Lung microvascular endothelial cell (primary cell): ENCODE measurements around the gene MAIP1. TPM values are rescaled to one million over a fixed set of nuclear protein-coding genes. Genes with fewer than 3 reads are reported as not detected.
A peak's percentile ranks its signal among the peaks of the same experiment; 100 is the strongest.

Experiments
- DNase-seq, 2 donors: peaks; one replicate each; pipeline versions ENCODE4 v3.0.0 to v3.0.0-alpha.2; 2010; ENCODE audit warnings: low read depth in 2 of 2
- total RNA-seq: library from RNA; depleted of rRNA; stranded (reverse); fragments of >200 nt; gene quantifications from 2 replicates; pipeline ENCODE4 v1.2.1, GENCODE V29; 2014

Gene MAIP1
- total RNA-seq, 1 donor from 2014 or later: 26.0 TPM

GRCh38 chr2:199946836-199947235, 8.5 kb upstream of the MAIP1 start:
- no peak for DNase-seq

DNA sequence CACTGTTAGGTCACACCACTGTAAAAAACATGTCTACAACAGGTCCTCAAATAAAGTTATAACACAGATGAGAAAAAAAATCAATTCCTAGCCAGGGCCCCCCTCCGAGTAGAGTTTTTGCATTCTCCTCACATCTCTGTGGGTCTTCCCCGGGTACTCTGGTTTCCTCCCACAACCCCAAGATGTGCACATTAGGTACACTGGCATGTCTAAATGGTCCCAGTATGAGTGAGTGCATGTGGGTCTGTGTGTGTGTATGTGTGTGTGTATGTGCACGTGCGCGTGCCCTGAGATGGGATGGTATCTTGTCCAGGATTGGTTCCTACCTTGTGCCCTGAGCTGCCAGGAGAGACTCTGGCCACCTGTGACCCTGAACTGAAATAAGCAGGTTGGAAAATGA, 5.0 kb upstream of the MAIP1 start:
- no peak for DNase-seq

DNA sequence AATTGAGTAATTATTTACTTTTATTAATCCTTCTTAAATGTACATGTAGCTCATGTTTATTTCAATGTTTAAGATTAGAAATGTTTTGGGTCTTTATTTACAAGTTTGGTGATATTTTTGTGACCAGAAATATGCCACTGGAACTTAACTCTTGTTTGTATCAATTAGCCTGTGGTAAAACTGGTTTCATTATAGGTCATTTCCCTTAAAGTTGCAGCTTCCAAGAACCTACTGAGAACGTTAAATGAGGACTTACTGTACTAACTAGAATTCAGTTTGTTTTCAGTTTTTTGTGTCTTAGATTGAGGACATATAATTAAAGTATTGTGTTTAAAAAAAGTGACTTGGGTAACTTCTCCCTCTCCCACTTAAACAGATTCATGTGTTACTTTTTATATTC, 4.4 kb upstream of the MAIP1 start:
- no peak for DNase-seq

DNA sequence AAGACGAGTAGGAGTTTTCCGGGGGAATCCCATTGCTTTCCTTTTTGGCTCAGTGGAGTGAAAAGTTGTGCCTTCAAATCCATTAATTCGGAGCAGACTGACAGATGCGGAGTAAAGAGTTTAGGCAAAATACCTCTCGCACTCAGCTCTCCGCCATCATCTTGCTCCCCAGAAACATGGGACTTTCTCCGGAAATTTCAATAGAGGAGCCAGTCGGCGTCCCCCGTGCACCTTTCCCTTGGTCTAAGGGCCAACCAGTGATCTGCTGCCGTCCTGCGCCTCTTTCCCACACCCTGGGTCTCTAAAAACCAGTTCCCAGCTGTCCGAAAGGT, 409 bp upstream of the MAIP1 start:
- peak in 1 of 2 donors; percentile 56 for DNase-seq

DNA sequence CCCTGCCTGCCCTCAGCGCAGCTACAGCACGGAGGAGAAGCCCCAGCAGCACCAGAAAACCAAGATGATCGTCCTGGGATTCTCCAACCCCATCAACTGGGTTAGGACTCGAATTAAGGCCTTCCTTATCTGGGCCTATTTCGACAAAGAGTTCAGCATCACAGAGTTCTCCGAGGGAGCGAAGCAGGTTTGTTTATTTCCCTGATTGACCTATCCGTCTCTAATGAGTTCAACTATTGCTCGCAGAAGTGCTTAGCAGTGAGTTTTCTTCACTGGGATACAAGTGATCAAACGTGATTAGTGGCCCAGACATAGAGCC, 639 bp downstream of the MAIP1 start:
- DNase-seq: peak in 1 of 2 donors; percentile 4

DNA sequence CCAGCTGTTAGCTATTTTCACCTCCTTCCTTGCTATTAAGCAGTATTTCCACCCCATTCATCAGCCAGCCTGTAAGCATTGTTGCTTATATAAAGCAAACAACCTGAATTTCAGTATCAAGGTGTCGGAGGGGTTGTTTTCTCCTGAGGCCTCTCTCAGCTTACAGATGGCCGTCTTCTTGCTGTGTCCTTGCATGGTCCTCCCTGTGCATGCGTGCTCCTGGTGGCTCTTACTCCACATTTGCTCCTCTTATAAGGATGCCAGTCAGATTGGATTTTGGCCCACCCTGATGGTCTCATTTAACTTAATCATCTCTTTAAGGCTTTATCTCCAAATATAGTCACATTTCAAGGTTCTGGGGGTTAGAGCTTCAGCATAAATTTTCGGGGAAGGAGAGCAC, 2.6 kb downstream of the MAIP1 start:
- no peak for DNase-seq

DNA sequence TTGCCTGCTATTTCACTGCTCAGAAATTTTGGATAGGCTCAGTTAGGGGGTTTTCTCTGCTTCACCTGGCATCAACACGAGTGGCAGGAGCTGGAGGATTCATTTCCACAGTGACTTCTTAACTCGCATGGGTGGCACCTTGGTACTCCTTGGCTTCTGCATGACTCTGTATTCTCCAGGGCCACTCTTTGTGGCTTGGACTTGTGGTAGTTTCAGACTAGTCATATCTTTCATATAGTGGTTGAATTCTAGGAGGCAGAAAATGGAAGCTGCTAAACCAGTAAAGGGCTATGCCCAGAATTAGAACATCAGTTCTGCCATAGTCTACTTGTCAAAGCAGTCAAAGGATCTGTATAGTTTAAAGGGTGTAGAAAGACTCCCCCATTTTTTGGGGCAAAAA, 6.8 kb downstream of the MAIP1 start:
- DNase-seq: no peak

DNA sequence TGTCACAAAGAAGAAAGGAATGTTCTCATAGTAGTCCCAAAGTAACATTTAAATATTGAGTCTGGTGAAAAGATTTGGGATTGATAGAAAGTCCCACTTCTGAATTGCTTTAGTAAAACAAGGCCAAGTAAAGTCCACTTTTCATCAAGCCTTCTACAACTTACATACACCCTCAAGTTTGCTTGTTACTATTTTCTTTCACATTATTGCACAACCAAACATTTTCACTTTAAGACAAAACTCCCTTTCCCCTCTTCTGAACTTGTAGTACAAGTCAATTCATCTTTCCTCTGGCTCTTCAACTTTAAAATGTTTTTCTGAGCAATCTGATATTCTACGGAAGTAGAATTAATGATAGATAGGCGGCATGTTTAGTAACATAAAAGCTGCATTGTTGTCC, 11.0 kb downstream of the MAIP1 start:
- DNase-seq: no peak

DNA sequence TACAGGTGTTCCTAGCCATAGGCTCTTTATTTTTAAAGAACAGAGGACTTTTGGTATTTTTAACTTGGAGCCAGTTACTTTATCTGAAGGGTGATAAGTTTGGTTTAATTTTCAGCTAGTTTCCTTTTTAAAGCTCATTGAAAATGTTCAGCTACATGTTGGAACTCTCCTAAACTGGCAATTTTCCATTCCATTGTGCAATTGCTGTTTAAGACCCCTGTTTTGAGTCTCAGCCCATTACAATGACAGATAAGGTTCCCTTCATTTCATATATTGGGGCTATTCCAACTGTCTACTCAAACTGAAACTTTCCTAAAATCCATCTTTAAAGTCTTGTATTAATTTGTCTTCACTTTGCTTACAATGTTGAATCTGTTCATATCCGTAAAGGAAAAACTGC, 11.6 kb downstream of the MAIP1 start:
- DNase-seq: no peak

DNA sequence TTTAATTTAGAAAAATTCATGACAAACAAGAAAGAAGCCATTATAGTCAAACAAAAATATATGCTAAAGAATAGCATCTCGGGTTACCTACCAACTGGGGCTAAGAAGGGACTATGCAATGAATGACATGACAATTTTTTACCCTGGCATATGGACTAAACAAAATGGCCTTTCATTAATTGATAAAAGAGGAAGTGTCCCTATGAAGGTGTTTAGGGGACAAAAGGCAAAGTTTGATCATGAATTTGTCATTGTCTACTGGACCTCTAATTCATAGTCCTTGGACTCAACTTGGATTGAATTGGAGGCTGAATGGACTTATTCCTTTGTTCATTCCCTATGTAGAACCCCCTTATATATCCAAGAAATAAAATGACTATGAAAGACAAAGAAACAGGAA, 12.7 kb downstream of the MAIP1 start:
- no peak for DNase-seq

- DNase-seq: no peak
These were observed 16.8 kb downstream of the MAIP1 start for GRCh38 chr2:199972088-199972626.

GRCh38 chr2:199973703-199974102, 18.3 kb downstream of the MAIP1 start:
- peak; percentile 61 to 65 for DNase-seq

DNA sequence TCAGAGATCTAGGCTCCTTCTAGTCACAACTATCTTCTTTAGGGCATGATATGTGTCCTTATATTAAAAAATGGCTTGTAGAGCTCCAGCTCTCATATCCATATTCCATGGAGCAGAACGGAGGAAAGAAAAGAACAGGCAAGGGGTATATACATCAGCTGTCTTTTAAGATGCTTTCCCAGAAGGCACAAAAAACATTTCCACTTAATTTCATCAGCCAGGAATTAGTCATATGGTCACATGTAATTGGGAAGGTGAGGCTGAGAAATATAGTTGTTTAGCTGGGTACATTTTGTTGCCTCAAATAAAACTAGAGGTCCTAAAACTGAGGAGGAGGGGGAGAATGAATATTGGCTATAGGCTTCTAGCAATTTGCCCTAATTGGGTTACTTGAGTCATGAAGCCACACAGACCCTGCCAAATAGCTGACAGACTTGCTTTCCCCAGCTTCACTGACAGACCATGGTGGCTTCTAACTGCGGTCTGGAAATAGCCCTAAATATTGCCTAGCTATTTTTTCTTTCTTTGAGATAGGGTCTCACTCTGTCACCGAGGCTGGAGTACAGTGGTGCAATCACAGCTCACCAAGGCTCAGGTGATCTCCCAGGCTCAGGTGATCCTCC, 20.0 kb downstream of the MAIP1 start:
- DNase-seq: no peak

- DNase-seq: peak in 1 of 2 donors; percentile 44
These were observed 22.6 kb downstream of the MAIP1 start for GRCh38 chr2:199977984-199978415.

DNA sequence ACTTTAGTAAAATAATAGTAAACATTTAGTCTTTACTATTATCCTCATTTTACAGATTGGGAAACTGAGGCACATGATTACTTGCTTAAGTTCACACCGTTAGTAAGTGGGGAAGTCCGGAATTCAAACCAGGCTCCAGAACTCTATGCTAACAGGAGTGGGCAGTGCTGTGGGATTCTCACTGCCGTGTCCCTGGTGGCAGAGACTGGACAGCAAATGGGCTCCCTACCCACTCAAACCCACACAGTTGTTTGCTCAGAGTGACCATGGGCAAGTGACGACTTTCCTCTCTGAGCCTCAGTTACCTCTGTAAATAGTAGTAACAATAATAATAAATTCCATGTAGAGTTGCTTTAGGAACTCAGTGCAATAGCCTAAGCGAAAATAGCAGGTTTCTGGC, 24.0 kb downstream of the MAIP1 start:
- peak; percentile 7 to 20 for DNase-seq

DNA sequence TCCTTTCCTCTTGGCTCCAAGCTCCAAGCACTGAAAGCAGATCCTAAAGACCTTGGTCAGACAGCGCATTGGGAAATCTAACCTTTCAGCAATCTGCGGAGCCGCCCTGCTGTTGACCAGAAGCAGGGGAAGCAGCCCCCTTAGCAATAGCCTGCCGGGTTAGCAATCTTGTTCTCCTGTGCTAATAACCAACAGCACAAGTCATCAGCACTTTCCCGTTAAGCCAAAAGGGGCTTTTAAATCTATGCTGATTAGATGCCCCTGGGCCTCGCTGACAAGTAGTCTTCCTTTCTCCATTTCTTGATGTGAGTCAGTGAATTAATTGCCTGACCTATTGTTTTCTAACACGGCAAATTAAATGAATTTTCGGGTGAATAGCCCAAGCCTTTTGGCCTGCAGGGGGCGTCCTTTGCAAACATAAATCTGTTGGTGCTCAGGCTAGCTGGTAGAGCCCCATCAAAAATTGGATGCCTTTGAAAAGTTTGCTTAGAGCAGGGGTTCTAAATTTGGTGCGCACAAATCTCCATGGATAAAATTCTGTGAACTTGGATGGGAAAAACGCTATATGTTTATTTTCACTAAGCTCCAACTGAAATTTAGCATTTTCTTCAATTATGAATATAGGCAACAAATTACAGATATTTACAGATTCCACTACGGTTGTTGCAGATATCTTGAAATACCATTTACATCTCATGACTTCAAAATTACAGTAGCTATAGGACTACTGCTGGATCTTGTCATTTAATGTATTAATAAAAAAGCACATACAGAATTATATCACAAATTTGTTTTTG, 24.6 kb downstream of the MAIP1 start:
- DNase-seq: peak; percentile 84 to 86

GRCh38 chr2:199982126-199982843, 26.9 kb downstream of the MAIP1 start:
- DNase-seq: no peak

- DNase-seq: no peak
These were observed 28.2 kb downstream of the MAIP1 start for GRCh38 chr2:199983534-199983933.

DNA sequence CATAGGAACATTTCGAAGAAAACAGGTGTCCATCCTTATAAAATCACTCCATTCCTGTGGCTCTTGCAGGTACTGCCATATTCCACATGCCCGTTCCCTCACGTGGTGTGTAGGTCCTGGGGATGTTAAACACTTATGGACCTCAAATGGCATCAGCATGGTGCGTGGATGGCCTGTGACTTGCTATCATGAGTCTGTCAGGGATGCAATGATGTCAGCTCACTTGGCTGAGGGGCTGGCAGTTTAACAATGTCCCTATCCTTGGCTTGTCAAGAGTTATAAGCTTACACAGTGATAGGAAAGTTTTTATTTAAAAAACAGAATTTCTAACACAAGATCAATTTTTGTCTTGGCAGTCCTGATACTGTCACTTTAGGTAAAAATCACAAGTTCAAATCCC, 28.8 kb downstream of the MAIP1 start:
- no peak for DNase-seq

DNA sequence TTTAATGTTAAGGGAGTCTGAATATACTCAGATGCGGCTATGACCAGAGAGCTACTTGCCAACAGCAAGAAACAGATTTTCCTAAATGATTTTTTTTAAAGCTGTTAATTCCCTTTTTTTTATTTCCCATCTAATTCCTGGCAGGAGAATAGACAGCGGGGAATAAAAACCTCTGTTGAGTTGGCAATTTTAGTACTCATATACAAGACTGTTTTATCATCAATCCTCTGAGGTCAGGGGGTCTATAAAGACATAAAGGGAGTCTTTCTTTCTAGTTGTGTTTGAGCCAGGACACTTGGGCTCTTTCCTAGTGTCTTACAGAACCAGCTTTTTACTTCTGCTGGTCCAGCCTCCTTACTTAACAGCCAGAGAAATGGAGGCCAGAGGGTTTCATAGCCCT, 29.4 kb downstream of the MAIP1 start:
- DNase-seq: no peak

GRCh38 chr2:199985625-199986207, 30.3 kb downstream of the MAIP1 start:
- peak; percentile 39 to 66 for DNase-seq

- DNase-seq: no peak
These were observed 32.2 kb downstream of the MAIP1 start for GRCh38 chr2:199987586-199987985.
